A549 (cell line): Measurements from ENCODE around the gene PPP2R5C.

ENCODE experiments used
- CEBPB ChIP-seq, 2 experiments: fragments of >200 bp in 1 of 2; sonication (Bioruptor Twin) in 1 of 2; formaldehyde crosslinking in 1 of 2; IDR thresholded peaks; 2 replicates each; pipeline ENCODE4 v1.6.1; 2012 to 2016
- EP300 ChIP-seq, 2 experiments: fragments of >200 bp; sonication (Bioruptor Twin); formaldehyde crosslinking; IDR thresholded peaks; 2 replicates in 1 of 2; 3 replicates in 1 of 2; pipeline ENCODE4 v1.6.1; 2016 to 2017
- HOXA7 ChIP-seq: fragments of 250-450 bp; sonication (Bioruptor Pico); IDR thresholded peaks from 2 replicates; pipeline ENCODE4 v1.5.0; 2020; ENCODE audit warnings: mild to moderate bottlenecking, moderate library complexity
- JUNB ChIP-seq: fragments of >200 bp; sonication (Bioruptor Twin); formaldehyde crosslinking; IDR thresholded peaks from 2 replicates; pipeline ENCODE4 v1.6.1; 2016
- KDM1A ChIP-seq: fragments of 200-600 bp; sonication (generic); IDR thresholded peaks from 2 replicates; pipeline ENCODE4 v1.6.1; 2016; ENCODE audit warnings: low read depth, mild to moderate bottlenecking
- MYC ChIP-seq: IDR thresholded peaks from 2 replicates; pipeline ENCODE4 v1.6.1; 2012; ENCODE audit warnings: mild to moderate bottlenecking, inconsistent platforms, low read length, improper control_type of control experiment, borderline replicate concordance
- POLR2A ChIP-seq: IDR thresholded peaks from 2 replicates; pipeline ENCODE4 v1.6.1; 2012; ENCODE audit warnings: mild to moderate bottlenecking, low read length
- RCOR1 ChIP-seq: fragments of 150-350 bp; IDR thresholded peaks from 2 replicates; pipeline ENCODE4 v1.6.1; 2014; ENCODE audit warnings: antibody characterized with exemption, low read length, low read depth
- TF ChIP-seq, protein P1 (sequence below): fragments of >200 bp; sonication (Bioruptor Twin); formaldehyde crosslinking; IDR thresholded peaks from 3 replicates; pipeline ENCODE4 v1.5.1; 2016

- TF ChIP-seq, protein P1, sequence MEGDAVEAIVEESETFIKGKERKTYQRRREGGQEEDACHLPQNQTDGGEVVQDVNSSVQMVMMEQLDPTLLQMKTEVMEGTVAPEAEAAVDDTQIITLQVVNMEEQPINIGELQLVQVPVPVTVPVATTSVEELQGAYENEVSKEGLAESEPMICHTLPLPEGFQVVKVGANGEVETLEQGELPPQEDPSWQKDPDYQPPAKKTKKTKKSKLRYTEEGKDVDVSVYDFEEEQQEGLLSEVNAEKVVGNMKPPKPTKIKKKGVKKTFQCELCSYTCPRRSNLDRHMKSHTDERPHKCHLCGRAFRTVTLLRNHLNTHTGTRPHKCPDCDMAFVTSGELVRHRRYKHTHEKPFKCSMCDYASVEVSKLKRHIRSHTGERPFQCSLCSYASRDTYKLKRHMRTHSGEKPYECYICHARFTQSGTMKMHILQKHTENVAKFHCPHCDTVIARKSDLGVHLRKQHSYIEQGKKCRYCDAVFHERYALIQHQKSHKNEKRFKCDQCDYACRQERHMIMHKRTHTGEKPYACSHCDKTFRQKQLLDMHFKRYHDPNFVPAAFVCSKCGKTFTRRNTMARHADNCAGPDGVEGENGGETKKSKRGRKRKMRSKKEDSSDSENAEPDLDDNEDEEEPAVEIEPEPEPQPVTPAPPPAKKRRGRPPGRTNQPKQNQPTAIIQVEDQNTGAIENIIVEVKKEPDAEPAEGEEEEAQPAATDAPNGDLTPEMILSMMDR, result no peak
- TF ChIP-seq EP300 (IDR thresholded peaks at IDR 0.05) (no peak), HOXA7 (CRISPR knock-in tag) (no peak), POLR2A (no peak), KDM1A (no peak), RCOR1 (no peak), JUNB (no peak), MYC (no peak), CEBPB (IDR thresholded peaks at IDR 0.05) (no peak)
Observed at GRCh38 chr14:101757839-101758211, 3.7 kb upstream of the PPP2R5C start.
